Endothelial cell of umbilical vein (primary cell): ENCODE data around the gene ETHE1. TPM values are rescaled to one million over a fixed set of nuclear protein-coding genes. Genes with fewer than 3 reads are reported as not detected.

Experiments
- Bru-seq: library from RNA; stranded (reverse); fragments of 400-500 nt; gene quantifications from one replicate; lab custom pipeline; 2021; lab: Mats Ljungman, UMichigan
- BruChase-seq, 2 experiments: library from RNA; stranded (reverse); fragments of 400-500 nt; gene quantifications; one replicate each; lab custom pipeline; 2021; lab: Mats Ljungman, UMichigan
- BruUV-seq: library from RNA; stranded (reverse); fragments of 400-500 nt; replicated peaks from 2 replicates; lab custom pipeline; 2021; lab: Mats Ljungman, UMichigan
- CTCF ChIA-PET: fragments of 300-600, 350-600 bp; sonication (Branson Sonifier 250); formaldehyde crosslinking; loops from one replicate; lab custom pipeline; 2021; ENCODE audit warnings: antibody characterized with exemption, inconsistent platforms; lab: Charles Lee
- POLR2A ChIA-PET: fragments of 300-600, 350-600 bp; sonication (Branson Sonifier 250); formaldehyde crosslinking; loops from one replicate; lab custom pipeline; 2021; ENCODE audit warnings: antibody characterized with exemption, inconsistent platforms; lab: Charles Lee
- DNase-seq: peaks from one replicate; pipeline ENCODE4 v3.0.0-alpha.2; 2011; ENCODE audit warnings: low read depth, low spot score
- FAIRE-seq: peaks from 2 replicates; lab custom pipeline; 2011; peaks lifted over from hg19 to GRCh38; lab: Jason Lieb, UNC
- H2AFZ ChIP-seq: 2 replicates; pipeline ENCODE4 v1.6.0; 2012; ENCODE audit warnings: low read depth, low read length, control low read depth, inconsistent platforms
- H3K27ac ChIP-seq: 2 replicates; pipeline ENCODE4 v1.5.1; 2011; ENCODE audit warnings: low read depth, mild to moderate bottlenecking, control low read depth, low read length, moderate library complexity; ENCODE audit not compliant: insufficient read depth
- H3K27me3 ChIP-seq, 2 experiments: 2 replicates each; pipeline versions ENCODE4 v1.6.0 to v1.6.1; 2011; ENCODE audit warnings: low read length in 2 of 2, mixed read lengths in 1 of 2; ENCODE audit not compliant: control insufficient read depth in 2 of 2, insufficient read depth in 2 of 2
- H3K36me3 ChIP-seq, 2 experiments: 2 replicates in 1 of 2; 3 replicates in 1 of 2; pipeline ENCODE4 v1.5.1; 2011; ENCODE audit warnings: low read length in 2 of 2, mild to moderate bottlenecking in 1 of 2, moderate library complexity in 1 of 2; ENCODE audit not compliant: control insufficient read depth in 2 of 2, insufficient read depth in 2 of 2; ENCODE audit errors: extremely low read depth in 1 of 2
- H3K4me1 ChIP-seq: 3 replicates; pipeline ENCODE4 v1.5.1; 2011; ENCODE audit warnings: mild to moderate bottlenecking, low read length; ENCODE audit not compliant: control insufficient read depth, insufficient read depth; ENCODE audit errors: extremely low read depth
- H3K4me2 ChIP-seq: 2 replicates; pipeline ENCODE4 v1.6.1; 2011; ENCODE audit warnings: low read length, control low read depth, mixed read lengths; ENCODE audit not compliant: insufficient read depth
- H3K4me3 ChIP-seq, 3 experiments: fragments of 200-600 bp in 1 of 3; sonication (generic), shearing (Covaris generic) in 1 of 3; replicated peaks in 1 of 3; 2 replicates each; pipeline ENCODE4 v1.5.1; 2011 to 2016; ENCODE audit warnings: control low read depth in 3 of 3, low read length in 3 of 3, mild to moderate bottlenecking in 2 of 3, inconsistent platforms in 1 of 3, low read depth in 1 of 3, moderate library complexity in 1 of 3; ENCODE audit not compliant: insufficient read depth in 1 of 3
- H3K79me2 ChIP-seq: 2 replicates; pipeline ENCODE4 v1.6.0; 2012; ENCODE audit warnings: low read length, inconsistent platforms; ENCODE audit not compliant: control insufficient read depth, insufficient read depth
- H3K9ac ChIP-seq: replicated peaks from 2 replicates; pipeline ENCODE3; 2011; ENCODE audit warnings: low read length, control low read depth; ENCODE audit not compliant: insufficient read depth; ENCODE audit errors: extremely low read depth
- H3K9me1 ChIP-seq: replicated peaks from 3 replicates; pipeline ENCODE4 v1.6.0; 2011; ENCODE audit warnings: mild to moderate bottlenecking, low read length; ENCODE audit not compliant: control insufficient read depth, insufficient read depth; ENCODE audit errors: extremely low read depth
- H3K9me3 ChIP-seq: replicated peaks from 2 replicates; pipeline ENCODE4 v1.5.1; 2012; ENCODE audit warnings: low read length, inconsistent platforms; ENCODE audit not compliant: control insufficient read depth, insufficient read depth
- H4K20me1 ChIP-seq: replicated peaks from 2 replicates; pipeline ENCODE3; 2011; ENCODE audit warnings: mild to moderate bottlenecking, low read length; ENCODE audit not compliant: control insufficient read depth, insufficient read depth; ENCODE audit errors: extremely low read depth
- CTCF ChIP-seq, 2 donors: IDR thresholded peaks; 1 replicate in 1 of 2; 2 replicates in 1 of 2; pipeline ENCODE4 v1.5.1; 2011; ENCODE audit warnings: low read length in 2 of 2, mild to moderate bottlenecking in 2 of 2, moderate library complexity in 2 of 2, control low read depth in 1 of 2, inconsistent platforms in 1 of 2, low read depth in 1 of 2; ENCODE audit not compliant: insufficient read depth in 1 of 2; ENCODE audit errors: extremely low read depth in 1 of 2
- EZH2 ChIP-seq: IDR thresholded peaks from 2 replicates; pipeline ENCODE4 v1.6.1; 2012; ENCODE audit warnings: borderline replicate concordance, low read depth, mild to moderate bottlenecking, moderate library complexity, low read length, inconsistent platforms; ENCODE audit not compliant: severe bottlenecking
- FOS ChIP-seq: IDR thresholded peaks from 2 replicates; pipeline ENCODE4 v1.6.1; 2011; ENCODE audit warnings: mild to moderate bottlenecking, low read length, moderate library complexity, borderline replicate concordance; ENCODE audit not compliant: insufficient read depth
- GATA2 ChIP-seq: IDR thresholded peaks from 2 replicates; pipeline ENCODE4 v1.7.0; 2011; ENCODE audit warnings: low read depth, mild to moderate bottlenecking, moderate library complexity, mixed read lengths, low read length; ENCODE audit not compliant: insufficient read length, insufficient read depth
- JUN ChIP-seq: IDR thresholded peaks from 2 replicates; pipeline ENCODE4 v1.6.1; 2011; ENCODE audit warnings: borderline replicate concordance, low read depth; ENCODE audit not compliant: insufficient read length, insufficient read depth
- MYC ChIP-seq: IDR thresholded peaks from one replicate; pipeline ENCODE4 v1.6.1; 2011; ENCODE audit warnings: mild to moderate bottlenecking, low read depth, low read length
- POLR2A ChIP-seq: IDR thresholded peaks from 2 replicates; pipeline ENCODE4 v1.6.1; 2012; ENCODE audit warnings: low read depth, mild to moderate bottlenecking, control low read depth, low read length
- POLR2AphosphoS5 ChIP-seq: IDR thresholded peaks from 2 replicates; pipeline ENCODE4 v1.6.1; 2012; ENCODE audit warnings: low read depth, mild to moderate bottlenecking, control low read depth, low read length, moderate library complexity; ENCODE audit not compliant: insufficient read depth
- dilution Hi-C: fragments of 300-500 bp; cut with MboI; formaldehyde crosslinking; loops from one replicate; pipeline ENCODE4 v1.15.0; 2019; ENCODE audit warnings: low sequenced_read_pairs; ENCODE audit not compliant: extremely low pct_ligation_motif_present
- intact Hi-C: fragments of 100-400 bp; cut with micrococcal nuclease; formaldehyde crosslinking; loops from one replicate; pipeline ENCODE4 v1.10.0; 2022
- long read RNA-seq: library from polyadenylated mRNA; stranded (forward); transcript quantifications from one replicate; pipeline ENCODE4 v2.0.0, GENCODE V29; 2021
- polyA minus RNA-seq, 3 experiments: library from RNA; depleted of rRNA, polyadenylated mRNA; stranded (reverse); fragments of >200 nt; gene quantifications; 1 replicate in 1 of 3; 2 replicates in 2 of 3; pipeline ENCODE4 v1.2.3, GENCODE V29; 2011
- polyA plus RNA-seq, 4 experiments: library from polyadenylated mRNA; depleted of rRNA in 3 of 4; stranded (reverse) in 3 of 4; unstranded in 1 of 4; fragments of >200 nt; gene quantifications; 2 replicates each; pipeline versions ENCODE4 v1.2.1 to v1.2.3, GENCODE V29; 2011 to 2012; ENCODE audit warnings: missing spikeins in 1 of 4
- total RNA-seq: library from RNA; stranded (reverse); gene quantifications from 2 replicates; pipeline ENCODE4 v1.2.3, GENCODE V29; 2021
- TF ChIP-seq, protein P1 (sequence below): IDR thresholded peaks from 2 replicates; pipeline ENCODE4 v1.6.1; 2011; ENCODE audit not compliant: insufficient read depth, insufficient read length

Gene ETHE1, protein sequence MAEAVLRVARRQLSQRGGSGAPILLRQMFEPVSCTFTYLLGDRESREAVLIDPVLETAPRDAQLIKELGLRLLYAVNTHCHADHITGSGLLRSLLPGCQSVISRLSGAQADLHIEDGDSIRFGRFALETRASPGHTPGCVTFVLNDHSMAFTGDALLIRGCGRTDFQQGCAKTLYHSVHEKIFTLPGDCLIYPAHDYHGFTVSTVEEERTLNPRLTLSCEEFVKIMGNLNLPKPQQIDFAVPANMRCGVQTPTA
- total RNA-seq: 29.4 and 34.5 TPM in 2 replicates
- polyA plus RNA-seq: 124 and 165 TPM in 2 replicates
- 82.3 and 87.5 TPM in 2 replicates for polyA plus RNA-seq (2011; cell fraction: cytosol; rRNA removed)
- 31.2 and 41.0 TPM in 2 replicates for polyA plus RNA-seq (2011; cell fraction: nucleus; rRNA removed)
- polyA plus RNA-seq (2012): 48.1 and 65.4 TPM in 2 replicates
- 43.6 and 61.6 TPM in 2 replicates for polyA minus RNA-seq
- polyA minus RNA-seq (2011; cell fraction: cytosol; rRNA and poly(A)+ RNA removed): 29.6 TPM
- 11.5 and 12.4 TPM in 2 replicates for polyA minus RNA-seq (2011; cell fraction: nucleus; rRNA and poly(A)+ RNA removed)
- percentile 58 among the genes with signal in this experiment for Bru-seq, nascent RNA
- BruChase-seq, experiment 1, labeled RNA remaining after a 6-hour chase: percentile 61 among the genes with signal in this experiment
- BruChase-seq, experiment 2, labeled RNA remaining after a 2-hour chase: percentile 65 among the genes with signal in this experiment
- long read RNA-seq, transcript ETHE1-201 (7 exons, 963 nt): major isoform, 33 of 44 reads
- long read RNA-seq, partial matches to known transcripts: 0 of 44 reads
- long read RNA-seq, other reads (novel, unspliced or antisense): 8 of 44 reads

DNA sequence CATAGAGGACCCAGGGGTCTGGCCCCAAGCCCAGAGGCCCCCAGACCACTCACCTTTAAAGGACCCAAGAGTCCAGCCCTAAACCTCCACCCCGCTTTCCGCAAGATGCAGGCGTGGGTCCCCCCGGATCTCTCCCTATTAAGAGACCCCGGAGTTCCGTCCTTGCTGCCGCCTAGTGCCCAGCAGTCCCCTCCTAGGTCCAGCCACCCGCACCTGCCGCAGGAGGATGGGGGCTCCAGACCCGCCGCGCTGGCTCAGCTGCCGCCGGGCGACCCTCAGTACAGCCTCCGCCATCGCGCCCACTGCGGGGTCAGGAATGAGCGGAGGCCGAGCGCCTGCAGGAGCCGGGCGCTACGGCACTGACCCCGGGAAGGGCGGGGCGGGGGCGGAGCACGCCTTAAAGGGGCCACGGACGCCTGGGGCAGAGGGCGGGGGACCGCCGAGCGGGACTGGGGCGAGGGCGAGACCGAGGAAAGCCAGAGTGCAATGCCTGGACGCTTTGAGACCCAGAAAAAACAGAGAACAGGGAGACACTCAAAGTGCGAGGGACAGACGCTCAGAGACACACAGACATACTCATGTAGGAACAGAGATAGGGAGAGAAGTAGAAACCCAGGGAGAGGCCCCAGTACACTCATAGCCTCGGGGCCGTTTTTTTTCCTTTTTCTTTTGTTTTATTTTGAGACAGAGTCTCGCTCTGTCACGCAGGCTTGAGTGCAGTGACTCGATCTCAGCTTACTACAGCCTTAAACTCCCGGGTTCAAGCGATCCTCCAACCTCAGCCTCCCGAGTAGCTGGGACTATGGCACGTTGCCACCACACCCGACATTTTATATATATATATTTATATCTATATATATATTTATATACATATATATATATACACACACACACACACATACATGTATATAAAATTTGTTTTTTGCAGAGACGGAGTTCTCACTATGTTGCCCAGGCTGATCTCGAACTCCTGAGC is at the start of gene ETHE1:
Gene ETHE1 (minus strand): TSS at position 318 of the 976 bp plus-strand sequence. CDS start 24 bp downstream, at position 294.
- DNase-seq (peak; percentile 72), FAIRE-seq (peak; percentile 67)
- dilution Hi-C loops: no loop called here

More for the DNA sequence above, at the start of gene ETHE1:
- peak within 1 kb of the TSS; percentile 80 for H2AFZ ChIP-seq
- peaks cover 19% of the 10 kb centered on the region for H3K79me2 ChIP-seq
- H3K27ac ChIP-seq: peak within 1 kb of the TSS; percentile 16
- intact Hi-C loops: loop anchor here (2.0 to 5.0 kb wide), 2 partner anchors 22 to 65 kb away; partner anchors contain the start of gene PHLDB3
- no peaks in the 10 kb centered on the region for H4K20me1 ChIP-seq
- TF ChIP-seq GATA2: no peak
- peak; percentile 95 for TF ChIP-seq POLR2A
- TF ChIP-seq CTCF (IDR thresholded peaks at IDR 0.05; ENCODE audit: extremely low read depth in 1 of 2, insufficient read depth in 1 of 2, low read depth in 1 of 2, low read length in 2 of 2): no peak
- TF ChIP-seq, protein P1, sequence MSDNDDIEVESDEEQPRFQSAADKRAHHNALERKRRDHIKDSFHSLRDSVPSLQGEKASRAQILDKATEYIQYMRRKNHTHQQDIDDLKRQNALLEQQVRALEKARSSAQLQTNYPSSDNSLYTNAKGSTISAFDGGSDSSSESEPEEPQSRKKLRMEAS: no peak
- TF ChIP-seq FOS: no peak
- TF ChIP-seq MYC: no peak
- no peak for TF ChIP-seq EZH2
- TF ChIP-seq JUN: no peak
- peak; percentile 86 for TF ChIP-seq POLR2AphosphoS5
- H3K4me1 ChIP-seq: peaks cover 15% of the 10 kb centered on the region
- no peaks in the 10 kb centered on the region for H3K27me3 ChIP-seq
- no TSS peak for BruUV-seq
- no peaks in the 10 kb centered on the region for H3K9me3 ChIP-seq
- CTCF ChIA-PET: interaction anchor here (0.9 to 11.6 kb wide), 5 partner anchors 8 to 81 kb away, joined by 3 to 833 read pairs (median 5); partner anchors contain the start of gene PHLDB3
- H3K36me3 ChIP-seq: no peaks in the 10 kb centered on the region
- POLR2A ChIA-PET: no interaction called here
- peak within 1 kb of the TSS; percentile 64 for H3K9ac ChIP-seq
- no peaks in the 10 kb centered on the region for H3K9me1 ChIP-seq
- peak within 1 kb of the TSS; percentile 54 for H3K4me2 ChIP-seq
- H3K4me3 ChIP-seq: peak within 1 kb of the TSS; percentile 82 to 97 (median 83)
